Ecto neural progenitor cell (in vitro differentiated cells): ENCODE data around the gene PCDHA8.
A peak's percentile ranks its signal among the peaks of the same experiment; 100 is the strongest.
"Not testable (repeated sequence)": the region's sequence is repeated elsewhere in the genome, so short reads cannot be mapped to it uniquely, and the experiment has no call there.

Experiments
- DNase-seq: peaks from one replicate; pipeline ENCODE4 v3.0.0-alpha.2; 2018; ENCODE audit warnings: low spot score

PCDHA8 gene

DNA sequence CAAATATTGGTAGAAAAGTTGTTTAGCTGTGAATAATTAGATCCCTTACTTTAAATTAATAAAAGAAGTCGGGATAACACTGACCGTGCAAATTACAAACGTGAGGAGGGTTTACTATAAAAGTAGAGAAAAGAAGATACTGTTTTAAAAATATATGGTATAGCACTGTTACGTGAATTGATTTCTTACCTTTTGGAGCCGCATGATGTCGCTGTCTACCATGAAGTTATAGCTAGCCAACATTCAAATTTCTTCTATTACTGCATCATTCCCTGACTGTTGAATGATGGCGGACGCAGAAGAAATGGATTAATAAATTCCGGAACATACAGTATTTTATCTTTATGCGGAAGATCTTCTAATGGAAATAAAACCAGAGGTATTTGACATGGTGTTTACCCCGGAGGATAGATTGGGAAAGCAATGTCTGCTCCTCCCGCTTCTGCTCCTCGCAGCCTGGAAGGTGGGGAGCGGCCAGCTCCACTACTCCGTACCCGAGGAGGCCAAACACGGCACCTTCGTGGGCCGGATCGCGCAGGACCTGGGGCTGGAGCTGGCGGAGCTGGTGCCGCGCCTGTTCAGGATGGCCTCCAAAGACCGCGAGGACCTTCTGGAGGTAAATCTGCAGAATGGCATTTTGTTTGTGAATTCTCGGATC is 13.2 kb upstream of the PCDHA8 start, which contains the start of gene PCDHA6:
TSS of gene PCDHA6 (plus strand) at position 257 of the 658 bp plus-strand sequence. CDS start at position 389, 132 bp downstream.
- no peak for DNase-seq

- DNase-seq, result no peak
These were observed 12.6 kb upstream of the PCDHA8 start for GRCh38 chr5:140828362-140828737.

DNA sequence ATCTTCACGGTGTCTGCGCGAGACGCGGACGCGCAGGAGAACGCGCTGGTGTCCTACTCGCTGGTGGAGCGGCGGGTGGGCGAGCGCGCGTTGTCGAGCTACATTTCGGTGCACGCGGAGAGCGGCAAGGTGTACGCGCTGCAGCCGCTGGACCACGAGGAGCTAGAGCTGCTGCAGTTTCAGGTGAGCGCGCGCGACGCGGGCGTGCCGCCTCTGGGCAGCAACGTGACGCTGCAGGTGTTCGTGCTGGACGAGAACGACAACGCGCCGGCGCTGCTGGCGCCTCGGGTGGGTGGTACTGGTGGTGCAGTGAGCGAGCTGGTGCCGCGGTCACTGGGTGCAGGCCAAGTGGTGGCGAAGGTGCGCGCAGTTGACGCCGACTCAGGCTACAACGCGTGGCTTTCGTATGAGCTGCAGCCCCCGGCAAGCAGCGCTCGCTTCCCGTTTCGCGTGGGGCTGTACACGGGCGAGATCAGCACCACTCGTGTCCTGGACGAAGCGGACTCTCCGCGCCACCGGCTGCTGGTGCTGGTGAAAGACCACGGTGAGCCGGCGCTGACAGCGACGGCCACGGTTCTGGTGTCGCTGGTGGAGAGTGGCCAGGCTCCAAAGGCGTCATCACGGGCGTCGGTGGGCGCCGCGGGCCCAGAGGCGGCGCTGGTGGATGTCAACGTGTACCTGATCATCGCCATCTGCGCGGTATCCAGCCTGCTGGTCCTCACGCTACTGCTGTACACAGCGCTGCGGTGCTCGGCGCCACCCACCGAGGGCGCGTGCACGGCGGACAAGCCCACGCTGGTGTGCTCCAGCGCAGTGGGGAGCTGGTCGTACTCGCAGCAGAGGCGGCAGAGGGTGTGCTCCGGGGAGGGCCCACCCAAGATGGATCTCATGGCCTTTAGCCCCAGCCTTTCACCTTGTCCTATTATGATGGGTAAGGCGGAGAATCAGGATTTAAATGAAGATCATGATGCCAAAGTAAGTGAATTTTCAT is 11.2 kb upstream of the PCDHA8 start:
- not testable (repeated sequence) for DNase-seq

DNA sequence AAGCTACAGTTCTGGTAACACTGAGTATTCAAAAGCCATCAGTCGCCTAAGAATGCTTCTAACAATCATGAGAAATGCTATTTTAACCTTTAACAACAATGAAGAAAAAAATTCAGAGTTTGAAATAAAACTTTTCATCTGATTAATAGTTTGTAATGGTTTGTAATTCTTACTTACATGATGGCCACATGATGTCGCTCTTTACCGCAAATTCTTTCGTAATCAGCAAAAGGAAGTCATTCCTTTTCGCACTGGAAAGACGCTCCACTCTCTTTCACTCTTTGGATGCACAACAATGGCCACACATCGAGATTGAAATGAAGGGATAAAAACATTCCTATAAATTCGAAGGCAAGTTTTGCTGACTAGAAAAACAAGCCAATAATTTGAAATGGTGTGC is 7.0 kb upstream of the PCDHA8 start, which contains the start of gene PCDHA7:
TSS of gene PCDHA7 (plus strand) at position 277 of the 400 bp plus-strand sequence. CDS start at position 392, 115 bp downstream.
- DNase-seq, result no peak

GRCh38 chr5:140834439-140835008 is 6.5 kb upstream of the PCDHA8 start:
- not testable (repeated sequence) for DNase-seq

DNA sequence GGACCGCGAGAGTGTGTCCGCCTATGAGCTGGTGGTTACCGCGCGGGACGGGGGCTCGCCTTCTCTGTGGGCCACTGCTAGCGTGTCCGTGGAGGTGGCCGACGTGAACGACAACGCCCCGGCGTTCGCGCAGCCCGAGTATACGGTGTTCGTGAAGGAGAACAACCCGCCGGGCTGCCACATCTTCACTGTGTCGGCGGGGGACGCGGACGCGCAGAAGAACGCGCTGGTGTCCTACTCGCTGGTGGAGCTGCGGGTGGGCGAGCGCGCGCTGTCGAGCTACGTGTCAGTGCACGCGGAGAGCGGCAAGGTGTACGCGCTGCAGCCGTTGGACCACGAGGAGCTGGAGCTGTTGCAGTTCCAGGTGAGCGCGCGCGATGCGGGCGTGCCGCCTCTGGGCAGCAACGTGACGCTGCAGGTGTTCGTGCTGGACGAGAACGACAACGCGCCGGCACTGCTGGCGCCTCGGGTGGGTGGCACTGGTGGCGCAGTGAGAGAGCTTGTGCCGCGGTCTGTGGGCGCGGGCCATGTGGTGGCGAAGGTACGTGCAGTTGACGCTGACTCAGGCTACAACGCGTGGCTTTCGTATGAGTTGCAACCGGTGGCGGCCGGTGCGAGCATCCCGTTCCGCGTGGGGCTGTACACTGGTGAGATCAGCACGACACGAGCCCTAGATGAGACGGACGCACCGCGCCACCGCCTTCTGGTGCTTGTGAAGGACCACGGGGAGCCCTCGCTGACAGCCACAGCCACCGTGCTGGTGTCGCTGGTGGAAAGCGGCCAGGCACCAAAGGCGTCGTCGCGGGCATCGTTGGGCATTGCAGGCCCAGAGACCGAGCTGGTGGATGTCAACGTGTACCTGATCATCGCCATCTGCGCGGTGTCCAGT is 5.1 kb upstream of the PCDHA8 start:
- no peak for DNase-seq

- DNase-seq, result no peak
These were observed 2.1 kb downstream of the PCDHA8 start for GRCh38 chr5:140842798-140843733.

DNA sequence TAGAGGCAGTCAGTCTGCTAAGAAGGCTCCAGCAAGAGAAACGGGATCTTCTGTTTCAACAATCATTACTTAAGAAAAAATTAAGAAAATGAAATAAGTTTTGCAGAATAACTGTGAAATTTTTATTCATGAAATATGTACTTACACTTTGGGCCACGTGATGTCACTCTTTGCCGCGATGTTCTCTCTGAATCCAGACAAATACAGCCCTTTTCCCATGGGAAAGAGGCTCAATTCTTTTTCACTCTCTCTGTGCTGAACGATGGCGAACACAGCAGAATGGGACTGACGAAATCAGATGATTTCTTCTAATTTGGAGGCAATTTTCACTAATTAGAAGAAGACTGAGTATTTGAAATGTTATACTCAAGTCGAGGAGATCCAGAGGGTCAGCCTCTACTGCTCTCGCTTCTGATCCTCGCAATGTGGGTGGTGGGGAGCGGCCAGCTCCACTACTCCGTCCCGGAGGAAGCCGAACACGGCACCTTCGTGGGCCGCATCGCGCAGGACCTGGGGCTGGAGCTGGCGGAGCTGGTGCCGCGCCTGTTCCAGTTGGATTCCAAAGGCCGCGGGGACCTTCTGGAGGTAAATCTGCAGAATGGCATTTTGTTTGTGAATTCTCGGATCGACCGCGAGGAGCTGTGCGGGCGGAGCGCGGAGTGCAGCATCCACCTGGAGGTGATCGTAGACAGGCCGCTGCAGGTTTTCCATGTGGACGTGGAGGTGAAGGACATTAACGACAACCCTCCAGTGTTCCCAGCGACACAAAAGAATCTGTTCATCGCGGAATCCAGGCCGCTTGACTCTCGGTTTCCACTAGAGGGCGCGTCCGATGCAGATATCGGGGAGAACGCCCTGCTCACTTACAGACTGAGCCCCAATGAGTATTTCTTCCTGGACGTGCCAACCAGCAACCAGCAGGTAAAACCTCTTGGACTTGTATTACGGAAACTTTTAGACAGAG is 7.4 kb downstream of the PCDHA8 start, which contains the start of gene PCDHA9:
TSS of gene PCDHA9 (plus strand) at position 244 of the 964 bp plus-strand sequence. CDS start at position 358, 114 bp downstream.
- DNase-seq, result not testable (repeated sequence)

GRCh38 chr5:140849831-140850634 is 9.0 kb downstream of the PCDHA8 start:
- DNase-seq, result not testable (repeated sequence)

DNA sequence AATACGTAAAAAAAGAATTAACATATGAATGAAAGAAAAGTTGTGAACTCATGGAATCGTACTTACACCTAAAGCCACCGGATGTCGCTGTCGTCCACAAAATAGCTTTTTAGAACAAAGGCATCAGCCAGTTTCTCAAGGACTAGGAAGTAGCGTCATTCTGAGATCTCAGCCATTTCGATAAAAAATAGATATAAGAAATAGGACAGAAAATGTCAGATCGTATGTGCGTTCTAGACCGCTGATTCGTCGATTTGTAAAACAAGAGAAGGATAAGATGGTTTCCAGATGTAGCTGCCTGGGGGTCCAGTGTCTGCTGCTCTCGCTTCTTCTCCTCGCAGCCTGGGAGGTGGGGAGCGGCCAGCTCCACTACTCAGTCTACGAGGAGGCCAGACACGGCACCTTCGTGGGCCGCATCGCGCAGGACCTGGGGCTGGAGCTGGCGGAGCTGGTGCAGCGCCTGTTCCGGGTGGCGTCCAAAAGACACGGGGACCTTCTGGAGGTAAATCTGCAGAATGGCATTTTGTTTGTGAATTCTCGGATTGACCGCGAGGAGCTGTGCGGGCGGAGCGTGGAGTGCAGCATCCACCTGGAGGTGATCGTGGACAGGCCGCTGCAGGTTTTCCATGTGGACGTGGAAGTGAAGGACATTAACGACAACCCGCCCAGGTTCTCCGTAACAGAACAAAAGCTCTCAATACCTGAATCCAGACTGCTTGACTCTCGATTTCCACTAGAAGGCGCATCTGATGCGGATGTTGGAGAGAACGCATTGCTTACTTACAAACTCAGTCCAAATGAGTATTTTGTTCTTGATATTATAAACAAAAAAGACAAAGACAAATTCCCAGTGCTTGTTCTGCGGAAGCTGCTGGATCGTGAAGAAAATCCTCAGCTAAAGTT is 15.0 kb downstream of the PCDHA8 start, which contains the start of gene PCDHA10:
TSS of gene PCDHA10 (plus strand) at position 126 of the 903 bp plus-strand sequence. CDS start at position 278, 152 bp downstream.
- no peak for DNase-seq

GRCh38 chr5:140857177-140857986 is 16.4 kb downstream of the PCDHA8 start:
- no peak for DNase-seq

DNA sequence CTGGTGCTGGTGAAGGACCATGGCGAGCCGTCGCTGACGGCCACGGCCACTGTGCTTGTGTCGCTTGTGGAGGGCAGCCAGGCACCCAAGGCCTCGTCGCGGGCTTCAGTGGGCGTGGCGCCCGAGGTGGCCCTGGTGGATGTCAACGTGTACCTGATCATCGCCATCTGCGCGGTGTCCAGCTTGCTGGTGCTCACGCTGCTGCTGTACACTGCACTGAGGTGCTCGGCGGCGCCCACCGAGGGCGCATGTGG is 16.9 kb downstream of the PCDHA8 start:
- no peak for DNase-seq

GRCh38 chr5:140862441-140863295 is 21.7 kb downstream of the PCDHA8 start:
- DNase-seq, result no peak

GRCh38 chr5:140868721-140869554 is 28.0 kb downstream of the PCDHA8 start, which contains the start of gene PCDHA11:
PCDHA11 (plus strand) TSS chr5:140868957; CDS start chr5:140869104, 147 bp downstream.
- DNase-seq, result peak; percentile 44
